ENCODE data around the gene PBXIP1.

GRCh38 chr1:154969246-154969645 is 13.3 kb upstream of the PBXIP1 start:
- no peak for TF ChIP-seq CTCF (optimal IDR thresholded peaks at IDR 0.05 in 1 of 3, IDR thresholded peaks at IDR 0.05 in 1 of 3, conservative IDR thresholded peaks at IDR 0.05 in 1 of 3; ENCODE audit: extremely low read depth in 1 of 3, insufficient read depth in 2 of 3, low read length in 3 of 3)
- no peak for TF ChIP-seq EZH2 (IDR thresholded peaks at IDR 0.05; ENCODE audit: low read length)
